Activated CD4-positive, CD25-positive, alpha-beta regulatory T cell treated with anti-CD3 and anti-CD28 coated beads, Interleukin-2, amount 50 U/mL, for 24 hours (primary cell): ENCODE results near the gene ST8SIA2.

ENCODE experiments used
- ATAC-seq, 2 donors: fragments of 150-1000 bp; cut with Tn5 transposase; one replicate each; pipeline ENCODE4 v1.10.0; 2021; ENCODE audit warnings: mild to moderate bottlenecking in 1 of 2, moderate library complexity in 1 of 2

The ST8SIA2 gene

DNA sequence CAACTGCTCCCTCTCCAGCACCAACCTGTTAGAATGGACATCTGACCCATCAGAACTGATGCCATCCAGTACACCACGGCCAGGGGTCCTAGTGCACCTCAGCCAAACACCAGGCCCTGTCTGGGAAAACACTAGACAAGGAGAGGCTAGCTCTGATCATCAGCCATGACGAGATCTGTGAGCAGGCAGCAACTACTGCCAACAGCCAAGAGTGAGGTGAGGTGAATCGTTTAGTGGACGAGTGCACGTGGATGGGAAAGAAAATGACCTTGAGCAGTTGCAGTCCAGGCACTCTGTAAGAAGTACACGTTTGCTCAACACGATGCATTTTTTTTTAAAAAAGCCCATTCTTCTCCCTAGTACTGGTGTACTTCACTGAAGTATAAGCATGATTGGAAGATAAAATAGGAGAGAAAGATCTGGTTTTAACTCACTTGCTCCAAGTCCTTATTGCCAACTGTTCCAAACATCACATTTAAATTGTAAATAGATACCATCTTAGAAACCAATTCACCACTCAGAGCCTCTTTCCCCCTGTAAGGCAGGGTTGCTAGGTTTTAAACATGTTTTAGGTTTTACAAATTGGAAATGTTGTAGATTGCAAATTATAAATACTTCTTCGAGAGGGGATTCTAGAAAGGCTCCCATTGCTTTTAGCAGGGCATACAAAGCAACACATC, 5.7 kb downstream of the ST8SIA2 start:
- ATAC-seq, result no peak

DNA sequence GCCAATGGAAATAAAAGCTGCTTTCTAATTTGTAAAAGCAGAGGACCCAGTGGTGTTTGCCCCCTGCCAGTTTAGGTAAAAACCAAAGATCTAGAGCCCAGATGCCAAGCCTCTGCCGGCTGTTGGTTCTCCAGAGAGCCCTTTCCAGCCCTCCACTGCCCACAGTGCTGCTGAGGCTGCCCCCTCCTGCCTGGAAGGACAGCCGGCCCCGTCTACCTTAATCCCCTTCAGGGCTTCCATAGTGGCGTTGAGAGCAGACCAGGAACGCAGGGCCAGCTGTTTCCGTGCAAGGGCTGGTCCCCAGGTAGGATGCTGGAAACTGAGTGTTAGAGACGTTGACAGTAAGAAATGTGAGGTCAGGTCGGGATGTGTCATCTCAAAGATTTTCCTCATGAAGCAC, 6.9 kb downstream of the ST8SIA2 start:
- ATAC-seq, result no peak

DNA sequence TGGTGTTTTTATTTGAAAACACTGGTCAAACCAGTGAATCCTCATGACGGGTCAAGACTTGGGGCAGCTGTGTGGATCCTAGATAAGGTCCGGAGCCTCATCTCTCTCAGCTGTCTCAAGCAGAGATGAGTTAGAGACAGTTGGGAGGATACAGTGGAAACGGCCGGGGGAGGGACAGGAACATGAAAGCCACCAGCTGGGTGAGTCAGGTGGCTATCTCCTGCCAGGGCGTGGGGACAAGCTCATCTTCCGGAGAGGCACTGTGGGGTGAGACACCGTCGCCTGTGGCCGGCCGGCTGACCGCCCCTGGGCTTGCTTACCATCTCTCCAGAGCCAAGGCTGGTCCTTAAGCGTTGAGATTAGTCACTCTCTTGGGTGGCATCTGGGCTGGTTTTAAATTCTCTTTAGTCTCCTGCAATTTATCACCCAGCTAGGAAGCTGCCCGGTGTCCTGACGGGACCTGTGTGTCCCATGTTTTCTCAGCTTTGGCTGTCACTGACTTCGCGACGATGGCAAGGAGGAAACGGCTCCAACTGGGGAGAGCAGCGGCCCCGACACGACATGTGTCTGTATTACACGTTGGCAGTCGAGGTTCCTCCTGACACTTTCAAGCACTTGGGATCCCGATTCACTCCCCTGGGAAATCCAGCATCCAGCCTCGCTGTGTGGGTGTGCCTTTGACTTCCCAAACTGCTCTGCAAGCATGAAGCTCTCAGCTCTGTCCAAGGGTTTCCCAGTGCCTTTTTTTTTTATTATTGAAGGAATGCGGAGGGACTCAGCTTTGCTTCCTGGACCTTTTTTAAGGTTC, 7.5 kb downstream of the ST8SIA2 start:
- ATAC-seq, result no peak

DNA sequence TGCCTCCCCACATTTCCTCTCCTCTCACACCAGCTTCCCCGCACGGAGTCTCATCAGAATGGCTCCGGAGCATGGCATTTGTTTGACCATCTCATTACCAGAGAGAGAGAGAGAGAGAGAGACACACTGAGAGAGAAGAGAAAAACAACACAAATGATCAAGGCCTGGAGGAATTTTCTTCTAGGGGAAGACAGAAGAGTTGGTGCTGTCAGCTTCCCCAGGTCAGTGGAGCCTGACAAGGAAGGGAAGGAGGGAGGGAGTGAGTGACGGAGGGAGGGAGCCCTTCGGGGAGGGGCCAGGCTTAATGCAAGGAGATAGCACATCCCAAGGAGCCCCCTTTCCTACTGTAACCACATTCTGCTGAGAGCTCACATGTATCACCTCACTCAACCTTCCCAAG, 9.1 kb downstream of the ST8SIA2 start:
- ATAC-seq, result no peak

DNA sequence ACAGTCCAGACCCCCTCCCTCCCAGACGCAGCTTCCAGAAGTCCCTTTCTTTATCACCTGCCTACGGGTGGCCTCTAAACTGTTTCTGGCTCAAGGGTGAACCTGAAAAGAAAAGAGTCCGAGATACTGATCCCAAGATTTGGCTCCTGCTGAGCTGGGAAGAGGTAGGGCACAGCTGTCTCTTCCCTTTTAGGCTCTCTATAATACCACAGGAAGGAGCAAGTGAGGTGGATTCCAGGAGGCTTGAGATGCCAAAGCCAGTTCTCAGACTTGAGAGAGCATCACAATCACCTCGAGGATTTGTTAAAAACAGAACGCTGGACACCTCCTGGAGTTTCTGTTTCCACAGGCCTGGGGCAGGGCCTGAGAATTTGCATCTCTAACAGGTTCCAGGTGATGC, 12.3 kb downstream of the ST8SIA2 start:
- ATAC-seq, result no peak

DNA sequence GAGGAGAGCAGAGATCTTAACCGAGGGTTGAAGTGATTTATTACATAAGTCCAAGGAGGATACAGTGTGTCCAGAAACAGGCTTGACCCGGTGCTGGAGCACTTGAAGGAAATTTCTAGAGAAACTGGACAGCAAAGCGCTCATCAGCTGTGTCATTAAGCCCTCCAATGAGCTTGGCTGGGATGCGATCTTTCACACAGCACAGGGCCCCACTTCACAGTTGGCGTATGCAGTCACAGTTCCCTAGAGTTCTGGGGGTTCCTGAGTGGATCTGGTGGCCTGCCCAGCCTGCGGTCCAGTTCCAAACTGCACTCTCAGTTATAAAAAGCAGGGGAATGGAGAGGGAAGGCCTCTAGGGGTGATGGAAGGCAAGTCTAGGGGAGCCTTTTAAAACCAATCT, 13.6 kb downstream of the ST8SIA2 start:
- ATAC-seq, result no peak

DNA sequence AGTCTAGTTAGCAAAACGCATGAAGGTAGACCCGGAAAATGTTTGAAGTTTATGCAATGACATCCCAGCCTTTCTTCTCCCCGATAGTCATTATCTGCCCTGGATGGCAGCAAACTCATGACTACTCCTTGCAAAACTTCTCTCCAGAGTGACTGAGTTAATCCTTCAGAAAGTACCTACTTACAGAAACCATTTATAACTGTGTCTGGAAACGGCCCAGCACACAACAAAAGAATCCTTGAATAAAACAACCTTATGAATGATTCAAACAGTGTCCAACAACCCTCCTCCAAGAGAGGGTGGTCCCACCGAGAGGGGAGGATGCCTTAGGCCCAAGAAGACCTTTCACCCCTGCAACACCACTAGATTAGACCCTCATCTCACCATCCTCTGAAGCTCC, 14.2 kb downstream of the ST8SIA2 start:
- ATAC-seq, result no peak

DNA sequence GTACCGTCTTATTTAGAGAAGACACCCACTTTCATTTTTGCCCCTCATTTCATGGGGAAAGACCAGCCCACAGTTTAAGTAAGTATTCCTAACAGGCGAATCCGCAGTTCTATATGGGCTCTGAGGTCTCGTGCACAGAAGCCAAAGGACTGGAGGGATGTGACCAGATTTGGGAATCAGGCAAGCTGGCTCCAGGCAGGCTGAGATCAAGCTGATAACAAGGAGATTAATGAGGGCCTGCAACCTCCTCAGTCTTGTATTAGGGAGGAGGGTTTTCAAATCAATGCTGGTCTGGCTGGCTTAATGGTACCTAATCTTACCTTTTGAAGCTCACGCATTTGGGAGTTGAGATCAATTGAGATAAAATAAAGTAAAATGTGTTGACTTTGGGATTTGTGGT, 15.3 kb downstream of the ST8SIA2 start:
- ATAC-seq, result no peak

DNA sequence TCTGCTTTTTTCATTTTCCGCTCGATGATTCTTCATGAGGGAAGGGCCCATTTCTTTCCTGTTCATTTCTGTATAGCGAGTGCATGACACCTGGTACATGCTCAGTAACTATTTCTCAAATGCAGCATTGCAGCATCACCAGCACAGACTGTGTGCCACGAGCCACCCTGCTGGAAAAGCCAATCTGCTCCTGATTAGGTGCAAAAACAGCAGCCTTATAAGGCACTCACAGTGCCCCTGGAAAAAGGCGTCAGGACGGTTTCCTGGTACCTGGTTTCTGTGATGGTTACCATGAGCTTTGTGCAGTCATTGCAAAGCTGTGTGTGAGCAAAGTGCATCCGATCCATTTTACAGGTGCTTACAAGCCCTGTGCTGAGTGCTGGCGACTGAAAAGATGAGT, 15.8 kb downstream of the ST8SIA2 start:
- ATAC-seq, result no peak

DNA sequence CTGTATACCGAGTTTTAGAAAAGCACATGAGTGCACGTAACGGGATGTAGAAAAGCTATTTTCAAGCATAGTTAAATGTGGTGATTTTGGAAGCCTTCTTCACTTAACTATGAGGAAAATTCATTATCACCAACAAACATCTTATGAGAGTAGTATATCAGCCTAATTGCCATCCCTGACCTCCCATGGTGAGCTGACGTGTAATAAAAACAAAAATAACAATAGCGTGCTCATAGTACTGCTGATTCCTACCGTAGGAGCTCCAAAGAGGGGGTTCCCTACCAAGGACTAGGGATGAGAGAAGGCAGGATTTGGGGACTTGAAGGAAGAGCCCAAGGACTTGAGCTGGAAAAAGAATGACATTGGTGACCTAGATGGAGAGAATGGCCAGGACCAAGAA, 16.9 kb downstream of the ST8SIA2 start:
- no peak for ATAC-seq

DNA sequence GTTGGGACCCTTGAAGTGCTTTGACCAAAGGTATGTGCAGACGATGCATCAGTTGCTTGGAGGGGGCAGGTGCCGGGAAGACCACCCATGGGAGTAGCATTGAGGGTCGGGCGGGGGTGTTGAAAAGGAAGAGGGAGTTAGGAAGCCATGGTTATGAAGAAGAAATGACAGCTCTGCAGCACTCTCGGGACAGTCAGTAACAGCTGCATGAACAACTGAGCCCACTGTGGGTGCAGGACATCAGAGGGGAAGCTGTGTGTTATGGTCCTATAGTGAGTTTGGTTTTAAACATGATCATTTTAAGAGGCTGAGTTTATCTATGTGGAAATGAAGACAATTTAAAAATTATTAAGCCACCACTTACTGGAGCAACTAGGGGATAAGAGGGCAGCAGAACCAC, 17.6 kb downstream of the ST8SIA2 start:
- no peak for ATAC-seq

DNA sequence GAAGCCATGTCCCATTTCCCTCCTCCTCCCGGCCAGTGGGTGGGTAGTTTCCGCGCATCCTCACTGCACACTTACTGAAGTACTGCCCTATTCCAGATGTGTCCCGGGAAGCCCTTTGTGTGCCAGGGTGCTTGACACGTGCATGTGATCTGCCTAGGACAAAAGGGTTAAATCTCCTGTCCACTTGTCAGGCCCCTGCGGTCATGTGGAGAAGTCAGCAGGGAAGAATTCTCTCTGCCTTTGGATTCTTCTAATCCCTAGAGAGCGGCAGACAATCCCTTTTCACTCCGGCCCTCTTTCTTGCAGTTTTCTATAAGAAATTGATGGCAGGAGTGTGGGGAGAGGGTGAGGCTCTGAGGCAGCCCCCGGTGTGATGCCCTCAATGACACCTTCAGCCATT, 19.8 kb downstream of the ST8SIA2 start:
- no peak for ATAC-seq

DNA sequence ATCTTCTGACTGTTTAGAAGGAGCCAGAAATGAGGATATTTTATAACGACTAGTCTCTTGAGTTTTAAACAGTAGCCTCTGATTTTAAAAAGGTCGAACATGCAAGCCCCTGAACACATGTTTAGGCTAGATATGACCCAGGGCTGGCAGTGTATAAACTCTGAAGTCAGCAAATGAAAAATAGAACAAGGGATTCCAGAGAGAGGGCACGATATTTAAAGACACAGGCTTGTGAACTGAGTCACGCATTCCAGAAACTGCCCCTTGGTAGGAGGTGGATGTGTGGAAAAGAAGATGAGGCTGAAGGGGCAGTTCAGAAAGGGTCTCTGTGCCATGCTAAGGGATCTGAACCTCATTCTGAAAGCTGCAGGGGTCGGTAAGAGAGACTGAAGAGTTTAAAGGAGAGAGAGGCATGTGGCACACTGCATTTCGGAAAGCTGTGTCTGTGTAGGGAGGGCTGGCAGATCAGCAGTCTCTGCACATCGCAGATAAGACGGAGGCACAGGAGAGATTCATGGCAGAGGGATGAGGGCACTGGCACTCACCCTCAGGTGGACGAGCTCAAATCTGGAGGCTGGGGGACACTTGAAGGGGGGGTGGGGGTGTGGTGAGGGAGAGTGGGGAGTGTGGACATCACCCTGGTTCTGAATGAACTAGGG, 22.1 kb downstream of the ST8SIA2 start:
- ATAC-seq, result no peak

DNA sequence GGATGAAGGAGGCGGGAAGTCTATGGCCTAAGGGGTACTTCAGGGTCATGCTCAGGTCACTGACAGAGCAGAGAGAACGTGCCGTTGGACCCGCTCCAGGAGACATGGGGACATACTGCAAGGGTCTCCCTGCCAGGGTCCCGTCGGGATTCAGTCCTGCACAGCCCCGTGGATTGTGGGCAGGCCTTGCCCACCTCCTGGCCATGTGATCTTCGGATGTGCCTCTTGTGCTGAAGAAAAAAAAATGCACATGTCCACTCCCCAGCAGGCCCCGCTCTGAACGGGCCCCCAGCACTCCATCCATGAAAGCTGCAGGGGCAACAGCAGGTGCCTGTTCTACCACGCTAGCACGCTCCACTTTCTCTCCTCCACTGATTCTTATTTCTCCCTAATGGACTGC, 22.9 kb downstream of the ST8SIA2 start:
- ATAC-seq, result no peak

DNA sequence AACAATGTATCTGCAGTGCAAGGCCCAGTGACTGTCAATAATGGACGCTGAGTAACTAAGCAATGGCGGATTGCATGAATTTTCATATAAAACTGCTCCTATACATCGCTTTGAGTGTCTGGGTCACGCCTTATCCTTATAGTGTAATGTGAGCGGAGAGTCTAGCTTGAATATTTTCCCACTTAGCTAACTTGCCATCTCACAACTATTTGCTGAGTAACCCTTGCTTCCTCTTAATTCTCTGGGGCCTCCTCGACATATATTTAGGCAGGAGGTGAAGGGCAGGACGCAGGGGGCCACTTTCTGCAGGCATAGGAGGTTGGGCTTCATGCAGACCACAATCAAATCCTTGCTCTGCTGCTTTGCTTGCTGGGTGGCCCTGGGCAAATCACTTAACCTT, 24.0 kb downstream of the ST8SIA2 start:
- no peak for ATAC-seq

DNA sequence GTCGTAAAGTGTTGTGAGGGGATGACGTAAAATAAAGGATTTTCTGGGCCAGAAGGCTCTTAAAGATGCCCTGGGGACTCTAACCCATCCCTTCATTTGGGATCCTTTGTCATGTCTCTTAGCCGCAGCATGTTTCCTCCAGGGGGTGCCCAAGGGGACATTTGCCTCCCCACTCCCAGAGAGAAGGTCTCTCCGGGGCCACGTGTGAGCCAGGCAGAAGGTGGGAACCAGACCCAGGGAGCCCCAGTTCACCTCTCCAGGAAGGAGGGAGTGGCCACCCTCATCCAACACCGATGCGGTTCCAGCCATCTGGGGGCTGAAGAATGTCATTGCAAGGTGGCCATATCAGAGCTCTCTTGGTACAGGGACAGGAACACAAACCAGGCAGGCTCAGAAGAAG, 25.2 kb downstream of the ST8SIA2 start:
- no peak for ATAC-seq

DNA sequence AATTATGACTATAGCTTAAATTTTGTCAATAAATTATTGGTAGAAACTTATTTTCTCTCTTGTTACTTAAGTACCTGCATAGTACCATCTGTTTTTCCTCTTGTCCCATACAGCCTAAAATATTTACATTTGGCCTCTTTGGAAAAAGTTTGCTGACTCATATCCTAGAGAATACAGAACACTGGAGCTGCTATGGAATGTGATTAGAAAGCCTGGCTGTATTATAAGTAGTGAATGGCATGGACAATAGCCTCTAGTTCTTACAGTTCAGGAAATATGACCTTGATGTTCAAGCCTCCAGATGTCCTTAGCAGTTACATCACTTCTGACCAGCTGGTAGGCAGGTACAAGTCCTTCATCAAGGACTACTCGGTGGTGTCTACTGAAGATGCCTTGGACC, 28.3 kb downstream of the ST8SIA2 start:
- ATAC-seq, result no peak

DNA sequence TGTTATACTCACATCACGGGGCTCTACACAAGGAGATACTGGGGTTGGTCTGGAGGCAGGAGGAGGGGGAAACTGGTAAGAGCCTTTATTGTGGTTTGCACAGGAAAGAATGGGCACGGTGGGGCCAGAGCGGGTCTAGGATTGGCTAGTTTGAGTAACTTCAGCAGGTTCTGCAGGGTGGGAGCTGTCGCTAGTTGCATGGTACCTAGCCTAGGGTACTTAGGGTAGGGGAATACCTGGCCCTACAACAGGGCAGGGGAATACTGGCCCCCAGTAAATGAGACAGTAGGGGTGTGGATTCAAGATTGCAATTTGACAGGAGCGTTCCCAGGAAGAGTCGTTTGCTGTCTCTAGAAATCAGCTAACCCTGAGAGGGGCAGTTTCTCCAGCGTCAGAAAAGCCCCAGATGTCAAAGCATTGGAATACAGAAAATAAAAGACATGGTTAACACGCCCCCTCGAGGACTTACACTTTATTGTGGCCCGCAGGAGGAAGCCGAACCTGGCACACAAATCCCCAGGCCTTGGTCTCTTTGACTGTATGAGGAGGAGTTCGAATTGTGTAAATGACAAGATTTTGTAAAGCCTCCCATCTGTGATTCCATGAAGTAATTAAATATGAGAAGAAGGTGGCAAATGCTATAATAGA, 32.0 kb downstream of the ST8SIA2 start:
- ATAC-seq, result no peak

DNA sequence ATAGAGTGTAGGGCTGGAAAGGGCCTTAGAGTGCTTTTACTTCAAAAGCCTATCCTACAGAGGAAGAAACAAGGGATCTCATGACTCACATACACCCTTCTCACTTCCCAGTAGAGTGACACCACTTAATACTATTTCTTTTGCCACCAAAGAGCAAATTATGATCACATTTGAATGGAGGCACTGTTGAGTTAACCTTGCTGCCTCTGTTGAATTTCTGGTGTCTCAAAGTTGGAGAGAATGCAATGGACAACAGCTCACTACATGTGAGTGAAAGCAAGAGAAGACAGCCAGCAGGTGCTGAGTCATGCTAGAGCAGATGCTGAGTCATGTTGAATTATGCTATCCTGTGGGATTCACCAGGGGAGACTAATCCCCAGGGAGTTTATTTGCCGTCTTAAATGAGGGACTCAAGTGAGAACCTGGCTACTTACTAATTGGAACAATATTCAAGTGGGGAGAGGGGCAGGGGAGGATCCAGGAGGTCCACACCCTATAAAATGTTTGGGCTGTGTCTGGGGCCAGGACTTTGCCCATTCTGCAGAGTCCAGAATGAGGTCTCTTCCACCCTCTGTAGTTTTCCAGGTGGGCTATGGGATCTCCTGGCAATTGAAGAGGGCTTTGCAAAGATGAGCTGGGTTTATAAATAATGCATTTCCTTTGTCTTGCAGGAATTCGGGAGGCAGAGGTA, 35.8 kb downstream of the ST8SIA2 start:
- no peak for ATAC-seq

DNA sequence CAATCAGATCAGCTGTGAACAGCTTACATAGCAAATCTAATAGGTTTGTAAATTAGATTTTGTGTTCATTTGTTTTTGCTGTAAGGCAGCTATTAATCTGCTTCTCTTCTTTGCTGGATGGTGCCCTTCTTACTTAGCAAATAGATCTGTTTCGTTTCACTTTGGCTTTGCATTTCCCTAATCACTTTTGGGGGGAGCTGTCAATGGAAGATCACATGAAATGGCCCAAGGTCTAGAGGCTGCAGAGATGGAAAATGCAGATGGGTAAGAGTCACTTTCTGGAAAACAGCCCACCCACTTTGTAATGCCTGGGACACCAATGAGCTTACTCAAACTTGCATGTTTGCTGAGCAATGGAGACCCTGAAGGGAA, 36.4 kb downstream of the ST8SIA2 start:
- ATAC-seq, result no peak

DNA sequence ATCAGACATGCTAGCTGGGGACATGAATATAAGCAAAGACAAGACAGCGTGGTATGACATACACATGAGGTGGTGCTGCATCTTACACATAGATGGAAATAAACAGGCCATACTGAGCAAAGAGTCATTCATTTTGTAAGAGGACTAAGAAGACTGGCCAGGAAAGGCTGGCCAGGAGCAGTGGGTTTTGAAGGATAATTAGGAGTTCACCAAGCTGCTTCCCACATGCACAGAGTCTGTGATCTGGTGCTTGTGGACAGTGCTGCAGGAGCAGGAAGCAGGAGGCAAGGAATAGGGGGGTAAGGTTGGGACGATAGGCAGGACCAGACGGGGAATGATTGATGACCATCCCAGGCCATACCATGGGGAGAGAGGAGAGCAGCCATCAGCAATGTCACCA, 41.5 kb downstream of the ST8SIA2 start:
- ATAC-seq, result no peak

DNA sequence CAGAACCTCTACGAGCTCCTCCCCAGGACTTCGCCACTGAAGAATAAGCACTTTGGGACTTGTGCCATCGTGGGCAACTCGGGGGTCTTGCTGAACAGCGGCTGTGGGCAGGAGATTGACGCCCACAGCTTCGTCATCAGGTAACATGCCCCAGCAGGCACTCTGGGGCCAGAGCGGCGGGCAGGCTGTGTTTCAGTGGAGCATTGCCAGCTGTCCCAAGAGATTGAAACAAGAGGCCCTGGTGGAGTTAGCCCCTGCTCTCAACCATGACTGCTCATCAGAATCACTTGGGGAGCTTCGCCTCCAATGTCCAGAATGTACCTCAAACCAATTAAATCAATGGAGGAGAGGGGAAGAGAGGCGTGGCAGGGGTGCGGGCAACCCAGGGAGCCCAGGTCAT, 44.8 kb downstream of the ST8SIA2 start:
- ATAC-seq, result no peak

DNA sequence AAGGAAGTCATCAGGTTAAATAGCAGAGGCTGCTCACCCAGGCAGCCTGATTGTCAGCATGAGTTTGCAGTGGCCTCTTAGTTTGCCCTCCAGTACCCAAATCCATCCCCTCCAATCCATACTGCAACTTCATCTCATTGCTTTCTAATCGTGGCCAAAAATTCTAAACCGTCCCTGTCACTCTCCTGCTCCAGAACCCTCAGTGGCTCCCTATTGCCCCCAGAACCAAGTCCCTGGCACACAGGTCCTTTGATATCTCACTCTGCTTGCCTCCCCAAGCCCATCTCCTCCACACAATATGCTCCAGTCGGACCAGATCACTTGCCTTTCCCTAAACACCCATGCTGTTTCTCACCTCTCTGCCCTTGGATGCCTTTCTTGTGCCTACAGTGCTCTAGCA, 49.7 kb downstream of the ST8SIA2 start:
- no peak for ATAC-seq
